ENCODE measurements around the gene C19orf38. TPM values are rescaled to one million over a fixed set of nuclear protein-coding genes. Genes with fewer than 3 reads are reported as not detected.

The C19orf38 gene
- total and polyA plus RNA-seq, 9 of the 15 experiments (the other 6 are each of a cell fraction or from before 2014, with no cell fraction given), result 0.14 to 0.18 TPM; not detected in 7

DNA sequence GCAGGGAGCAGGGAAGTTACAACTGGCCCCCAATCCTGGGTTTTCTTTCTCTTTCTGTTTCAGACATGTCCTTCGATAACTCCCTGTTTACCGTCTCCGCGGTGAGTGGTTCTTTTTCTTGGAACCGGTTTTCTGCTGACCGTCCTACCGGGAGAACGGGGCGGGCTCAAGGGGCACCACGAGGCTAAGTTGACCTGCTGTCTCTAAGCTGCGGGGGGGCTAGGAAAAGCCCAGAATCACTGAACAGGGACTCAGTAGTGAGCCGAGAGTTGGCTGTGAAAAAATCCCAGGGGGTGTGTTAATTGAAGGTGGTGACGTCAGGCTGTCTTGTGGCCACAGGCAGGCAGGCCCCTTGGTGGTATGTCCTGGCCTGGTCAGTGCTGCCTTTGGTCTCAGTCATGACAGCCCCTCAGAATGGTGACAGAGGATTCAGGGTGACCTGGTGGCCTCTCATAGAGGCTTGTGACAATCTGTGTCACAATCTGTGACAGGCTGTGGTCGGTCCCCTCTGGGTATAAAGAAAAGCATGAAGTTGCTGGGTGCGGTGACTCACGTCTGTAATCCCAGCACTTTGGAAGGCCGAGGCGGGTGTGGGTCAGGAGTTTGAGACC lies 15.0 kb downstream of the C19orf38 start (continued):
- TF ChIP-seq, protein P1, sequence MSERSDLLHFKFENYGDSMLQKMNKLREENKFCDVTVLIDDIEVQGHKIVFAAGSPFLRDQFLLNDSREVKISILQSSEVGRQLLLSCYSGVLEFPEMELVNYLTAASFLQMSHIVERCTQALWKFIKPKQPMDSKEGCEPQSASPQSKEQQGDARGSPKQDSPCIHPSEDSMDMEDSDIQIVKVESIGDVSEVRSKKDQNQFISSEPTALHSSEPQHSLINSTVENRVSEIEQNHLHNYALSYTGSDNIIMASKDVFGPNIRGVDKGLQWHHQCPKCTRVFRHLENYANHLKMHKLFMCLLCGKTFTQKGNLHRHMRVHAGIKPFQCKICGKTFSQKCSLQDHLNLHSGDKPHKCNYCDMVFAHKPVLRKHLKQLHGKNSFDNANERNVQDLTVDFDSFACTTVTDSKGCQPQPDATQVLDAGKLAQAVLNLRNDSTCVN (CRISPR knock-in tag; IDR thresholded peaks at IDR 0.05), result no peak
- TF ChIP-seq SRSF1 (IDR thresholded peaks at IDR 0.05; ENCODE audit: low read depth, low read length), result no peak
- no peak for TF ChIP-seq ZNF407 (IDR thresholded peaks at IDR 0.05; ENCODE audit: low read depth)
- TF ChIP-seq ZNF318 (IDR thresholded peaks at IDR 0.05; ENCODE audit: borderline replicate concordance in 1 of 2, low read depth in 1 of 2), result 0 out of 4 replicates have a peak, but pooled peaks of 1 of the 2 experiments have one; percentile 5
- no peak for TF ChIP-seq HDAC3 (IDR thresholded peaks at IDR 0.05; ENCODE audit: borderline replicate concordance, partially characterized antibody)
- no peak for TF ChIP-seq RBM17 (IDR thresholded peaks at IDR 0.05; ENCODE audit: borderline replicate concordance, low read depth, low read length)
- no peak for TF ChIP-seq SRF (CRISPR knock-in tag; IDR thresholded peaks at IDR 0.05)
- TF ChIP-seq POLR2AphosphoS2 (IDR thresholded peaks at IDR 0.05; ENCODE audit: low read length), result no peak

Measured in K562 (cell line).